OCI-LY1 (cell line): Measurements from ENCODE around the gene TICAM1.
"Not testable (repeated sequence)": the region's sequence is repeated elsewhere in the genome, so short reads cannot be mapped to it uniquely, and the experiment has no call there.

Experiments used
- H2AFZ ChIP-seq: fragments of 200-600 bp; sonication (generic), shearing (Covaris generic); 2 replicates; pipeline ENCODE4 v1.6.0; 2014; ENCODE audit warnings: antibody characterized with exemption, mild to moderate bottlenecking, low read length
- H3F3A ChIP-seq: fragments of 200-600 bp; sonication (generic), shearing (Covaris generic); 2 replicates; pipeline ENCODE4 v1.6.0; 2014; ENCODE audit warnings: mild to moderate bottlenecking, antibody characterized with exemption, low read length, moderate library complexity; ENCODE audit not compliant: insufficient read depth
- H3K27ac ChIP-seq: fragments of 200-600 bp; sonication (generic); 2 replicates; pipeline ENCODE4 v1.5.1; 2014; ENCODE audit warnings: low read length, mixed run types, mild to moderate bottlenecking, low read depth; ENCODE audit not compliant: poor library complexity, severe bottlenecking
- H3K27me3 ChIP-seq: fragments of 200-600 bp; sonication (generic); 2 replicates; pipeline ENCODE4 v1.6.0; 2014; ENCODE audit warnings: antibody characterized with exemption, mild to moderate bottlenecking, low read length, moderate library complexity; ENCODE audit not compliant: insufficient read depth
- H3K36me3 ChIP-seq: fragments of 200-600 bp; sonication (generic); 2 replicates; pipeline ENCODE4 v1.6.1; 2014; ENCODE audit warnings: mild to moderate bottlenecking, antibody characterized with exemption, low read length, moderate library complexity, mixed read lengths; ENCODE audit not compliant: insufficient read depth
- H3K4me1 ChIP-seq: fragments of 200-600 bp; sonication (generic); 2 replicates; pipeline ENCODE4 v1.5.1; 2014; ENCODE audit warnings: mild to moderate bottlenecking, low read length, moderate library complexity; ENCODE audit not compliant: insufficient read depth, severe bottlenecking
- H3K4me2 ChIP-seq: fragments of 200-600 bp; sonication (generic), shearing (Covaris generic); 2 replicates; pipeline ENCODE4 v1.6.1; 2014; ENCODE audit warnings: low read length
- H3K4me3 ChIP-seq: fragments of 200-600 bp; sonication (generic); 2 replicates; pipeline ENCODE4 v1.5.1; 2014; ENCODE audit warnings: low read length, low read depth, mild to moderate bottlenecking, mixed read lengths; ENCODE audit not compliant: poor library complexity, severe bottlenecking
- H3K79me2 ChIP-seq: fragments of 200-600 bp; shearing (Covaris generic); 2 replicates; pipeline ENCODE4 v1.6.1; 2016; ENCODE audit warnings: mixed run types, low read length, mixed read lengths; ENCODE audit not compliant: insufficient read depth
- H3K9ac ChIP-seq: fragments of 200-600 bp; sonication (generic), shearing (Covaris generic); 2 replicates; pipeline ENCODE4 v1.6.1; 2014; ENCODE audit warnings: mild to moderate bottlenecking, low read length, mixed read lengths
- H3K9me2 ChIP-seq: fragments of 200-600 bp; sonication (generic), shearing (Covaris generic); 2 replicates; pipeline ENCODE4 v1.6.1; 2014; ENCODE audit warnings: low read depth, mild to moderate bottlenecking, low read length, mixed read lengths
- H3K9me3 ChIP-seq: fragments of 200-600 bp; shearing (Covaris generic); 2 replicates; pipeline ENCODE4 v1.6.1; 2014; ENCODE audit warnings: low read length, mixed read lengths
- H4K20me1 ChIP-seq: fragments of 200-600 bp; sonication (generic), shearing (Covaris generic); 2 replicates; pipeline ENCODE4 v1.6.0; 2016; ENCODE audit warnings: mild to moderate bottlenecking, low read length; ENCODE audit not compliant: insufficient read depth
- CTCF ChIP-seq: fragments of 200-600 bp; sonication (generic), shearing (Covaris generic); IDR thresholded peaks from 2 replicates; pipeline ENCODE4 v1.5.1; 2017; ENCODE audit warnings: mild to moderate bottlenecking, antibody characterized with exemption, low read length, moderate library complexity, mixed read lengths
- EZH2 ChIP-seq: fragments of 200-600 bp; sonication (generic), shearing (Covaris generic); IDR thresholded peaks from 2 replicates; pipeline ENCODE4 v1.8.0; 2017; ENCODE audit warnings: borderline replicate concordance, mixed run types, mild to moderate bottlenecking, antibody characterized with exemption, low read length, moderate library complexity, mixed read lengths

The TICAM1 gene

DNA sequence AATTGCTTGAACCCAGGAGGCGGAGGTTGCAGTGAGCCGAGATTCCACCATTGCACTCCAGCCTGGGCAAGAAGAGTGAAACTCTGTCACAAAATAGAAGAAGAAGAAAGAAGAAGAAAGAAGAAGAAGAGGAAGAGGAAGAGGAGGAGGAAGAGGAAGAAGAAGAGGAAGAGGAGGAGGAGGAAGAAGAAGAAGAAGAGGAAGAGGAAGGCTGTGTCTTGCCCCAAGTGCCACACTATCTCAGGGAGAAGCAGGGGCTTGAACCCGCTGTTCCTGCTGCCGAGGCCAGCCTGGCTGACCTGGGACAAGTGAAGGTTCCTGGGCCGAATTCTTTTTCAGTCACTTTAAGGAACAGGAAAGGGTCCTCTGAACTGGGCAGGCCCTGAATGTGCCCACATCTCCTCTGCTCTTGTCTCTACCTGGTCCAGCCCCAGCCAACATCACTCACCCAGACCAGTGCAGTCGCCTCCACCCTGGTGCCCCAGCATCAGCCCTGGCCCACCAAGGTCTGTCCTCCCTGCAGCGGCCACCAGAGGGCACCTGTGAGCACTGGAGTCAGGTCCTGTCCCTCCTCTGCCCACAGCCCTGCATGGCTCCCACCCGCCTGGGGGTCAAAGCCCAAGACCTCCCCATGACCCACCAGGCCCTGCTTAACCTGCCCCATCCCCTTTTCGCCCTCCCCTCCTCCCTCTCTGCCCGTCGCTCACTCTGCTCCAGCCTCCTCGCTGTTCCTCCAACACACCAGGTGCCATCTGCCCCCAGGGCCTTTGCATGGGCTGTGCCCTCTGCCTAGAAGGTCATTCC, 20.0 kb downstream of the TICAM1 start:
- TF ChIP-seq CTCF (peak; percentile 96), EZH2 (no peak)
- Histone ChIP-seq H4K20me1 (no peaks in the 10 kb centered on the region), H3K4me1 (peaks cover 47% of the 10 kb centered on the region), H3K9ac (no peak overlapping the region), H3K4me3 (no peak overlapping the region), H2AFZ (no peak overlapping the region), H3F3A (no peaks in the 10 kb centered on the region), H3K9me3 (no peaks in the 10 kb centered on the region), H3K27me3 (no peaks in the 10 kb centered on the region), H3K4me2 (no peak overlapping the region; the same call in 1 of the 2 replicates), H3K79me2 (no peaks in the 10 kb centered on the region), H3K36me3 (peaks cover 7% of the 10 kb centered on the region; the same call in 1 of the 2 replicates), H3K9me2 (no peaks in the 10 kb centered on the region), H3K27ac (peak overlapping the region; percentile 53)

DNA sequence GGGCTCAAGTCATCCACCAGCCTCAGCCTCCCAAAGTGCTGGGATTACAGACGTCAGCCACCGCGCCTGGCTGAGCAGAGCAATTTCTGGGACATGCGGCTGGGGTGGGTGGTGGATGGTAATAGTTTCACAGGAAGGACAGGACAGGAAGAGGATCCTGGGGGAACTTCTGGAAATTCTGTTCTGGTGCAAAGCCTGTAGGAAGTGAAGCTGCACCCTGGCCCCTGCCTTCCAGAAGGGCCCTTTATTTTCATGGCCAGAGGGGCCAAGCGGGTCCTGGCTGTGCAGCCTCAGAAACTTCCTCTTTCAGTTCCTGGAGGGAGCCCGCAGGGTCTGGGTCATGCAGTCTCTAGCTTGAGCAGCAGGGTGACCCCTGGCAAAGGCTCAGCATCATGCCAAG, 24.3 kb downstream of the TICAM1 start:
- H3K27ac ChIP-seq: no peak overlapping the region
- no peaks in the 10 kb centered on the region for H4K20me1 ChIP-seq
- peaks cover 28% of the 10 kb centered on the region for H3K4me1 ChIP-seq
- H3K9me2 ChIP-seq: no peaks in the 10 kb centered on the region
- H3F3A ChIP-seq: no peaks in the 10 kb centered on the region
- H3K4me3 ChIP-seq: no peak overlapping the region
- no peak overlapping the region for H3K9ac ChIP-seq
- no peaks in the 10 kb centered on the region for H3K27me3 ChIP-seq
- H3K36me3 ChIP-seq: no peaks in the 10 kb centered on the region
- no peak for TF ChIP-seq EZH2
- no peak; the same call in 1 of the 2 replicates for TF ChIP-seq CTCF
- no peak overlapping the region for H2AFZ ChIP-seq
- no peaks in the 10 kb centered on the region for H3K9me3 ChIP-seq
- H3K79me2 ChIP-seq: no peaks in the 10 kb centered on the region
- H3K4me2 ChIP-seq: no peak overlapping the region

DNA sequence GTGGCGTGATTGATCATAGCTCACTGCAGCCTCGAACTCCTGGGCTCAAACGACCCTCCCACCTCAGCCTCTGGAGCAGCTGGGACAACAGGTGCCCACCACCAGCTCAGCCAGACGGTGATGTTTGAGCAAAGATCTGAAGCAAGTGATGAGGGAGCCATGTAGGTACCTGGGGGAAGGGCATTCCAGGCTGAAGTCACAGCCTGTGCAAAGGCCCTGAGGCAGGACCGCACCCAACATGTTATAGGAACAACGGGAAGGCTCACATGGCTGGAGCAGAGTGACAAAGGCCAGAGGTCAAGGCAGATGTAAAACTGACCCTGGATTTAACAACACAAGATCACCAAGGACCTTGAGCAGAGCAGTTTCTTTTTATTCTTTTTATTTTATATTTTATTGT, 25.1 kb downstream of the TICAM1 start:
- H3K9me2 ChIP-seq: no peaks in the 10 kb centered on the region
- TF ChIP-seq EZH2: no peak
- no peak for TF ChIP-seq CTCF
- H3K4me2 ChIP-seq: no peak overlapping the region
- peaks cover 25% of the 10 kb centered on the region for H3K4me1 ChIP-seq
- H4K20me1 ChIP-seq: no peaks in the 10 kb centered on the region
- no peaks in the 10 kb centered on the region for H3F3A ChIP-seq
- no peaks in the 10 kb centered on the region for H3K36me3 ChIP-seq
- no peak overlapping the region for H3K27ac ChIP-seq
- no peaks in the 10 kb centered on the region for H3K9me3 ChIP-seq
- no peaks in the 10 kb centered on the region for H3K79me2 ChIP-seq
- no peak overlapping the region for H2AFZ ChIP-seq
- no peak overlapping the region for H3K4me3 ChIP-seq
- no peak overlapping the region for H3K9ac ChIP-seq
- no peaks in the 10 kb centered on the region for H3K27me3 ChIP-seq

DNA sequence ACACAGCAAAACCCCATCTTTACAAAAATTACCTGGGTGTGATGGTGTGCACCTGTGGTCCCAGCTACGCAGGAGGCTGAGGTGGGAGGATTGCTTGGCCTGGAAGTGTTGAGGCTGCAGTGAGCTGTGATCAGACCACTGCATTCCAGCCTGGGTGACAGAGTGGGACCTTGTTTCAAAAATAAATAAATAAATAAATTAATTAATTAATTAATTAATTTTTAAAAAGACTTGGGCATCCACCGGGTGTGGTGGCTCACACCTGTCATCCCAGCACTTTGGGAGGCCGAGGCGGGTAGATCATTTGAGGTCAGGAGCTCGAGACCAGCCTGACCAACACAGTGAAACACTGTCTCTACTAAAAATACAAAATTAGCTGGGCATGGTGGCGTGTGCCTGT, 26.4 kb downstream of the TICAM1 start:
- H3K9me2 ChIP-seq: not testable (repeated sequence)

More for the DNA sequence above, 26.4 kb downstream of the TICAM1 start:
- not testable (repeated sequence) for H3K4me3 ChIP-seq, H2AFZ ChIP-seq, H3K79me2 ChIP-seq, H3F3A ChIP-seq, H3K9ac ChIP-seq, H4K20me1 ChIP-seq, H3K27me3 ChIP-seq, H3K27ac ChIP-seq, H3K36me3 ChIP-seq, H3K9me3 ChIP-seq, H3K4me2 ChIP-seq
- H3K4me1 ChIP-seq: peaks cover 14% of the 10 kb centered on the region
